ENCODE results near the gene CUX1. TPM values are rescaled to one million over a fixed set of nuclear protein-coding genes. Genes with fewer than 3 reads are reported as not detected.
A peak's percentile ranks its signal among the peaks of the same experiment; 100 is the strongest.
"Not testable (repeated sequence)": the region's sequence is repeated elsewhere in the genome, so short reads cannot be mapped to it uniquely, and the experiment has no call there.

The CUX1 gene
- polyA plus RNA-seq, 3 donors from 2014 or later, result 3.1 to 25.9 (median 12.5) TPM

DNA sequence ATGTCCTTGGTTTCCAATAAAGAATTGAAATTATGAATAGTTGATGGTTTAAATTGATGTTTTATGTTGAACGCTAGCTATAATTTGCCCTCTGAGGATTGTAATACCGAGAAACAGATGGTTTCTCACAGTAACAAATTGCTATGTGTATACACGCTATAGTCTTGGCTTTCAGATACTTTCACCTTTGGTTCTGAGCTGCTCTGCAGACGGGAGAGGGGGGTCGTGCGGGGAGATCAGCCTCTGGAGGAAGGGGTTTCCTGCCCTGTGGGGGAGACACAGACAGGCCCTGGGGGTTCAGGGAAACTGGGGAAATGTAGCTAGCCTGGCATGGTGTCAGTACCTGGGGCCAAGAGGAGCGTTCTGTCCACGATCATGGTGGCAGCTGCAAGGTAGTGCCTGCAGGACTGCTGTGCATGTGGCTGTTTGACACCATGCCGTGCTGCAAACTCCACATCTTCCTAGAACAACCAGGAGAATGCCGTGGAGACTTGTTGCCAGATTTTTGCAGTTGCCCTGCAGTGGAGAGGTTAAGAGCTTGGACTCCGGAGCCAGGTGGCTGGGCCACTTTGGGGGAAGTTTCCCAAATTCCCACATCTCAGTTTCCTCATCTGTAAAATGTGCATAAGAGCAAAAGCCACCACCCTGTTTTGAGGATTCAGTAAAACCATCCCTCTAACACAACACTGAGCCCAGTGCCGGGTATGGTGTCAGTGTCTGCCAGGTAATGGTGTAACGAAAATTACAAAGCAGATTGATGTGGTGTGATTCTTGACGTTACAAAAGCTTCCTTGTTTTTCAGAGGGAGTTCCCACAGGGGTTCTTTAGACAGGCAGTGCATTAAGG, 167.9 kb downstream of the CUX1 start:
- peaks cover 0 to 2% (median 0%) of the 10 kb centered on the region in 6 donors for H3K9me3 Mint-ChIP-seq
- H3K27me3 Mint-ChIP-seq (ENCODE audit: low read depth in 3 of 3), result peaks cover 0 to 1% (median 0%) of the 10 kb centered on the region in 3 donors
- no peak overlapping the region for H3K4me3 Mint-ChIP-seq
- DNase-seq, result no peak
- H3K4me1 Mint-ChIP-seq, result peaks cover 25 to 44% of the 10 kb centered on the region in 2 donors
- H3K36me3 Mint-ChIP-seq, result peaks cover 0 to 3% (median 0%) of the 10 kb centered on the region in 3 donors
- no peak overlapping the region for H3K27ac Mint-ChIP-seq

- H3K27me3 Mint-ChIP-seq (ENCODE audit: low read depth in 3 of 3), result peaks cover 0 to 1% (median 0%) of the 10 kb centered on the region in 3 donors
- H3K4me3 Mint-ChIP-seq, result no peak overlapping the region
- H3K4me1 Mint-ChIP-seq, result peaks cover 31 to 47% of the 10 kb centered on the region in 2 donors
- DNase-seq, result no peak
- peaks cover 0 to 3% (median 0%) of the 10 kb centered on the region in 3 donors for H3K36me3 Mint-ChIP-seq
- H3K9me3 Mint-ChIP-seq, result peaks cover 0 to 2% (median 0%) of the 10 kb centered on the region in 6 donors
- H3K27ac Mint-ChIP-seq, result no peak overlapping the region
These were observed 168.7 kb downstream of the CUX1 start for GRCh38 chr7:101985903-101986734.

- no peak for DNase-seq
- Mint-ChIP-seq H3K4me3 (no peak overlapping the region), H3K36me3 (peaks cover 0 to 3% (median 0%) of the 10 kb centered on the region in 3 donors), H3K27ac (no peak overlapping the region), H3K4me1 (peaks cover 29 to 40% of the 10 kb centered on the region in 2 donors), H3K27me3 (ENCODE audit: low read depth in 3 of 3) (peaks cover 0 to 1% (median 0%) of the 10 kb centered on the region in 3 donors), H3K9me3 (peaks cover 0 to 2% (median 0%) of the 10 kb centered on the region in 6 donors)
These were observed 170.1 kb downstream of the CUX1 start for GRCh38 chr7:101987494-101987893.

- H3K4me1 Mint-ChIP-seq, result peaks cover 29 to 37% of the 10 kb centered on the region in 2 donors
- not testable (repeated sequence) for H3K27ac Mint-ChIP-seq; H3K9me3 Mint-ChIP-seq; H3K27me3 Mint-ChIP-seq (ENCODE audit: low read depth in 3 of 3); H3K36me3 Mint-ChIP-seq; H3K4me3 Mint-ChIP-seq; DNase-seq
These were observed 170.6 kb downstream of the CUX1 start for GRCh38 chr7:101988060-101988459.

DNA sequence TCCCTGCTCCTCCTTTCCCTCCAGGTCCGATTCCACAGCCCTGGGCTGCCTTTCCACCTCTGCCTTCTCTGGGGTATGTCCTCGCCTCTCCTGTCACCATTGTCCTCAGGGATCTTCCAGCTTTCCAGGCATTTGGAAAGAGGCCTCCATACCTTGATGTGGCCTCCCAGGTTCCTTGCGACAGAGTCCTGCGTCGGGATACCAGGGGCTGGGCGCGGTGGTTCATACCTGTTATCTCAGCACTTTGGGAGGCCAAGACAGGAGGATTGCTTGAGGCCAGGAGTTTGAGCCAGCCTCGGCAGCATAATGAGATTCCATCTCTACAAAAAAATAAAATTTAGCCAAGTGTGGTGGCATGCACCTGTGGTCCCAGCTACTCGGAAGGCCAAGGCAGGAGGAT, 171.1 kb downstream of the CUX1 start:
- Mint-ChIP-seq H3K27ac (no peak overlapping the region), H3K9me3 (peaks cover 0 to 2% (median 0%) of the 10 kb centered on the region in 6 donors), H3K4me1 (peaks cover 26 to 32% of the 10 kb centered on the region in 2 donors)

DNA sequence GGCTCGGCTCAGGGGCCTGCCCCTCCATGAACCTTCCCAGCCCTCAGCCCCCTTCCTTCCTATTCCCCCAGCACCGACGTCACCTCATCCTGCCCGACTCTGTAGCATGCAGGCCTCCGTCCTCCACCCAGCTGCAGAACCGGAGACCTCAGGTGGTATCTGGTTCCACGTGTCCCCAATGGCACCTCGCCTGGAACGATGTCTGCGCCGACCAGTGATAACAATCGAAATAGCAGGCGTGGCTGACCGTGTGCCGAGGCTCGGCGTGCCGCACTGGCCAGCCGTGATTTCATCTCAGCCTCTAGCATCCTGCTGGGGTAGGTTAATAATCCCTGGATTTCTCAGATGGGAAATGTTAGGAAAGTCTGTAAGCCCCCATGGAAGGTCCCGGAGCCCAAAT, 171.7 kb downstream of the CUX1 start:
- Mint-ChIP-seq H3K27ac (no peak overlapping the region), H3K4me3 (no peak overlapping the region), H3K9me3 (peaks cover 0 to 2% (median 0%) of the 10 kb centered on the region in 6 donors), H3K4me1 (peaks cover 25 to 31% of the 10 kb centered on the region in 2 donors), H3K27me3 (ENCODE audit: low read depth in 3 of 3) (peaks cover 0 to 1% (median 0%) of the 10 kb centered on the region in 3 donors), H3K36me3 (no peaks in the 10 kb centered on the region)
- no peak for DNase-seq

More for the DNA sequence above, 171.1 kb downstream of the CUX1 start:
- Mint-ChIP-seq H3K36me3 (peaks cover 0 to under 1% (median 0%) of the 10 kb centered on the region in 3 donors), H3K27me3 (ENCODE audit: low read depth in 3 of 3) (peaks cover 0 to 1% (median 0%) of the 10 kb centered on the region in 3 donors), H3K4me3 (no peak overlapping the region)
- DNase-seq, result no peak

DNA sequence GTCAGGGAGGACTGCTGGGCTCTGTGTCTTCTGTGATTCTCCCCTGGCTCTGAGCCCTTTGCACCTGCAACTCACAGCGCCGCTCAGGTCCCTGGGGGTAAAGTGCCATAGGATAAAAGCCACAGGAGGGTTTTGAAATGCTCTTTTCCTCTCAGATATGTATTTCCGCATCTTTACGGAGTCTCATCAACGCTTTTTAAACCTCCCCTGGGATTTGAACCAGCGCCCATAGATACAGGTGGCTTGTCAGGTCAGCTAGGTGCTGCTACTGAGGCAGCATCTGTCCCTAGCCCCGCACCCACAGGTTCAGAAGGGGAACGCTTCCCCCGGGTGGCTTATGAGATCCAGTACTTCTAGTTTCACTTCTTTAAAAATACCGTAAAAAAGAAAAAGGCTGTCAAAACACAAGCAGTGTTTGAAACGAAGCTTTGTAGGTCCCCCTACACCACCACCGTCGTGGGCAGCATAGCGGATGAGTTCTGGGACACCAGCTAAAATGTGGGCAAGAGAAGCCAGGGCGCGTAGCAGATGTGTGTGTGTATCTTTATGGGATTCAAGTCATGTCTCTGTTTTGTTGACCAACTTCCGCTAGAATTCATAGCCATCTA, 173.5 kb downstream of the CUX1 start:
- H3K4me3 Mint-ChIP-seq, result peak overlapping the region; percentile 80 to 87 (median 83)
- peaks cover 0 to 1% (median 0%) of the 10 kb centered on the region in 3 donors for H3K27me3 Mint-ChIP-seq (ENCODE audit: low read depth in 3 of 3)
- DNase-seq, result peak in 1 of 3 donors; percentile 6
- H3K4me1 Mint-ChIP-seq, result peaks cover 23 to 29% of the 10 kb centered on the region in 2 donors
- peak overlapping the region; percentile 29 to 86 (median 83) for H3K27ac Mint-ChIP-seq
- peaks cover 0 to 2% (median 0%) of the 10 kb centered on the region in 6 donors for H3K9me3 Mint-ChIP-seq
- H3K36me3 Mint-ChIP-seq, result no peaks in the 10 kb centered on the region

GRCh38 chr7:101991860-101992259, 174.4 kb downstream of the CUX1 start:
- H3K27ac Mint-ChIP-seq, result peak overlapping the region in 1 of 6 donors; percentile 27
- H3K27me3 Mint-ChIP-seq (ENCODE audit: low read depth in 3 of 3), result no peaks in the 10 kb centered on the region
- no peak overlapping the region for H3K4me3 Mint-ChIP-seq
- H3K9me3 Mint-ChIP-seq, result peaks cover 0 to 2% (median 0%) of the 10 kb centered on the region in 6 donors
- no peak for DNase-seq
- H3K36me3 Mint-ChIP-seq, result no peaks in the 10 kb centered on the region
- peaks cover 24 to 25% of the 10 kb centered on the region in 2 donors for H3K4me1 Mint-ChIP-seq

DNA sequence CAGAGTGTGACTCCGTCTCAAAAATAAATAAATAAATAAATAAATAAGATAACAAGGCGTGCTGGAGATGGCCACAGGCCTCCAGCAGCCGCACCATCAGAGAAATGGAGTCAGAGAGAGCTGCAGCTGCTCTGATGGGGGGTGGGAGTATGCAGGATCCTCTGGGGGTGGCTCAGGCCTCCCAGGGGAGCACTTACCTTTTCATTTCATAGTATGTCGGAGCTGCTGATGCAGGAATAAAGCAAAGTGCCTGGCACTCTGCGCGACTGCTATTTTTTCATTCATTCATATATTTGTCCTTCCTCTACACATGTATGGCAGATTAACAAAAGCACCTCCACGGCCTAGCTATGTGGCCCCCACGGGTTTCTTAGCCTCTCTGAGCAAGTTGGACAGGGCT, 175.9 kb downstream of the CUX1 start:
- Mint-ChIP-seq H3K36me3 (no peaks in the 10 kb centered on the region), H3K27me3 (ENCODE audit: low read depth in 3 of 3) (no peaks in the 10 kb centered on the region), H3K9me3 (peaks cover 0 to 2% (median 0%) of the 10 kb centered on the region in 6 donors), H3K4me3 (no peak overlapping the region), H3K27ac (no peak overlapping the region), H3K4me1 (peaks cover 23 to 25% of the 10 kb centered on the region in 2 donors)
- DNase-seq, result no peak

DNA sequence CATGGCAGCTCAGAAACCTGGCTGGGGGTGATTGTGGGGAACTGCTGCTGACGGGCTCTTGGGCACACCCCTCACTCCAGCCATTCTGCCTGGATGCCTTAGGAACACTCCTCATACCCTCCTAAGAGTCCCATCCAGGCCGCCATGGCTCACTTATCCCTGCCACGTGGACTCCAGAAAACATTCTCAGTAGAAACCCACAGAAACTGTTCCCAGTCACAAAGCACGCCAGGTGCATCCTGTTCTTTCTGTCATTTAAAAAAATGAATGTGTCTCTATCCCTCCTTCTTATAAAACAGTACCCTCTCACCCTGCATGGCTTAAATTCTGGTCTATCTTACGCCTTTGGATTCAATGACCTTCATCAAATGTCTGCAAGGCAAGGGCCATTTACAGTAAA, 177.7 kb downstream of the CUX1 start:
- H3K4me1 Mint-ChIP-seq, result peaks cover 13 to 16% of the 10 kb centered on the region in 2 donors
- no peak for DNase-seq
- no peak overlapping the region for H3K4me3 Mint-ChIP-seq
- no peaks in the 10 kb centered on the region for H3K9me3 Mint-ChIP-seq
- no peaks in the 10 kb centered on the region for H3K27me3 Mint-ChIP-seq (ENCODE audit: low read depth in 3 of 3)
- H3K36me3 Mint-ChIP-seq, result no peaks in the 10 kb centered on the region
- no peak overlapping the region for H3K27ac Mint-ChIP-seq

DNA sequence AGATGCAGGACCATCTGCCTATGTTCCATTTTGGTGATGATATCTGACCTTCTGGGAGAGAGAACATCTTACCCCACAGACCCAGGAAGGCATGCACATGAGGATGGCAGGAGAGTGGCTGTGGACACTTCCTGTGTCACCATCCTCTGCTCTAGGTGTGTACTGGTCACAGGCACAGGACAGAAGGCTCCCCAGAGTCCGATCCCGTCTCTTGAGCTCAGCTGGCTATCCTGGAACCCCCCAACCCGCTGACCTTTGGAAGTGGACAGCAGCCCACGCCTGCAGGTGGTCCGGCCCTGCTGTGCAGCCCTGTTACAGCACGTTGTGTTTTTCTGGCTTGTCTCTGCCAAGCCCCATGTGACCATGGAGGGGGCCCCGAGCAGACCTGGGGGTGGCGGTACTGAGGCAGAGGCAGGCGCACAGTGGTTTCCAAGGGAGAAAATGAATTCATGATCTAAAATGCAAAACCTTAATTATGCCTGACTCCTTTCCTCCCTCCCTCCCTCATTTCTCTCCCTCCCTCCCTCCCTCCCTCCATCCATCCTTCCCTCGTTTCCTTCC, 178.8 kb downstream of the CUX1 start:
- Mint-ChIP-seq H3K9me3 (no peaks in the 10 kb centered on the region), H3K27me3 (ENCODE audit: low read depth in 3 of 3) (no peaks in the 10 kb centered on the region)

DNA sequence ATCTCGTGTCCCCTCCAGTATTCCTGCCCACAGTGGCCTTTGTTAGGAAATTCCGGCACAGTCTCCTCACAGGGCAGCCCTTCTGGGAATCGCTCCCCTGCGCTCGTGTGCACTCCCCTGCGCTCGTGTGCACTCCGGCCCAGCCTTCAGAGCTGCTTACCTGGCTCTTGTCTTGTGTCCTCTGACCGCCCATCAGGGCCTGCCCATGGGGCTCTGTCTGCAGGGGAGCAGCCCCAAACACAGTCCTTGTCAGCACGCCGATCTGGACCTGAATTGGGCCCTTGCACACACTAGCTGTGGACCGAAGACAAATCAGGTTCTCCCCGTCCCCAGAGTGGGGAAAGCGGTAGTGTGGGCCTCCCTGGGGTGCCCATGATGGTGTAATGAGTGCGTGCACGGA, 179.4 kb downstream of the CUX1 start:
- Mint-ChIP-seq H3K9me3 (no peaks in the 10 kb centered on the region), H3K27ac (peak overlapping the region in 1 of 6 donors; percentile 40), H3K4me1 (peaks cover 0 to 3% of the 10 kb centered on the region in 2 donors), H3K36me3 (no peaks in the 10 kb centered on the region), H3K4me3 (no peak overlapping the region), H3K27me3 (ENCODE audit: low read depth in 3 of 3) (no peaks in the 10 kb centered on the region)
- DNase-seq, result no peak

More for the DNA sequence above, 178.8 kb downstream of the CUX1 start:
- Mint-ChIP-seq H3K36me3 (no peaks in the 10 kb centered on the region), H3K27ac (peak overlapping the region in 1 of 6 donors; percentile 40), H3K4me1 (peaks cover 2 to 8% of the 10 kb centered on the region in 2 donors), H3K4me3 (no peak overlapping the region)
- DNase-seq, result no peak

Data from immature natural killer cell (primary cell).